ENCODE measurements around the gene EPHA4.

Gene EPHA4

DNA sequence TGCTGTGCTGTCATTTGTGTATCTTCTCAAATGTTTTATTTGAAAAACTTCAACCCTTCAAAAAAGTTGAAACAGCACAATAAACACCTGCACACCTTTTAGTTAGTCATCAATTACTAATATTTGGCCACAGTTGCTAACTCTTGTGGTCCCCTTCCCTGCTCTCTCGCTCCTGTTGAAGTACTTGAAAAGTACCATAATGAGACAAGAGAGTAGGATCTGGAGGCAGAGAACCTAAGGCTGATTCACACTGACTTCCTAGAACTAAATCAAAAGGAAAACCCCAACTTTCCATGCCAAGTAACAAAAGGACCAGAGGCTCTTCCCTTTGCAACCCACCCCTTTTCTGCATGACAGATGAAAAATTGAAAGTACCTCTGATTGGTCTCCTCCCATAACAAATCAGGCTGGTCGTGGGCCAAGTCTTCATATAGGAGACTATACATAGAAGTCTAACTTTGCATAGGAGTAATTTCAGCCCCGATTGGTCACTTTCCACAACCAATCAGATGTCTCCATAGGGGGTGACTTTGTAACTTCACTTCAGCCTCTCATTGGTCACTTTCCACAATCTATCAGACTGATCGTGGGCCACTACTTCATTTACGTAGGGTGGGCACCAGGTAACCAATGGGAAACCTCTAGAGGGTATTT, 179.7 kb downstream of the EPHA4 start:
- in situ Hi-C loops (cut with MboI; ENCODE audit: low pct_unique_long_range_greater_than_20kb, low sequenced_read_pairs, unreplicated experiment): no loop called here
- DNase-seq (ENCODE audit: low spot score): no peak
- TF ChIP-seq, protein P1, sequence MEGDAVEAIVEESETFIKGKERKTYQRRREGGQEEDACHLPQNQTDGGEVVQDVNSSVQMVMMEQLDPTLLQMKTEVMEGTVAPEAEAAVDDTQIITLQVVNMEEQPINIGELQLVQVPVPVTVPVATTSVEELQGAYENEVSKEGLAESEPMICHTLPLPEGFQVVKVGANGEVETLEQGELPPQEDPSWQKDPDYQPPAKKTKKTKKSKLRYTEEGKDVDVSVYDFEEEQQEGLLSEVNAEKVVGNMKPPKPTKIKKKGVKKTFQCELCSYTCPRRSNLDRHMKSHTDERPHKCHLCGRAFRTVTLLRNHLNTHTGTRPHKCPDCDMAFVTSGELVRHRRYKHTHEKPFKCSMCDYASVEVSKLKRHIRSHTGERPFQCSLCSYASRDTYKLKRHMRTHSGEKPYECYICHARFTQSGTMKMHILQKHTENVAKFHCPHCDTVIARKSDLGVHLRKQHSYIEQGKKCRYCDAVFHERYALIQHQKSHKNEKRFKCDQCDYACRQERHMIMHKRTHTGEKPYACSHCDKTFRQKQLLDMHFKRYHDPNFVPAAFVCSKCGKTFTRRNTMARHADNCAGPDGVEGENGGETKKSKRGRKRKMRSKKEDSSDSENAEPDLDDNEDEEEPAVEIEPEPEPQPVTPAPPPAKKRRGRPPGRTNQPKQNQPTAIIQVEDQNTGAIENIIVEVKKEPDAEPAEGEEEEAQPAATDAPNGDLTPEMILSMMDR (IDR thresholded peaks at IDR 0.05; ENCODE audit: extremely low read depth, insufficient read depth, missing control alignments): no peak

DNA sequence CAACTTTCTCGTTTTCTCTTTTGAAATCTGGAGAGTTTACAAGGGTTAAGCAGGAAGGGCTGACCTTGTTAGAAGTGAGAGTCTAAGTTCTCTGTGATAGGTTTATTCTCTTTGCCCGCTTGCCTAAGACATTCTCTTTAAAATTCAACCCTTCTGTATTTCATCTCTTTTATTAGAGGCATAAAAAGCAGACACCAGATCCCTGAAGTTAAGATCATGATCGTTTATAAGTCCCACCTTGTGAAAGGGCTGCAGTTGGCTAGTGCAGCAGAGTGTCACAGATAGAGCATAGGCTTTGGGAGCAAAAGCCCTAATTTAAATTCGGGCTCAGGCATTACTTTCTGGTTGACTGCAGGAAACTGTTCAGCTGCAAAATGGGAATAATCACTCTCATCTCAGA, 181.2 kb downstream of the EPHA4 start:
- DNase-seq (ENCODE audit: low spot score): no peak
- TF ChIP-seq, protein P1 (IDR thresholded peaks at IDR 0.05; ENCODE audit: extremely low read depth, insufficient read depth, missing control alignments): no peak
- in situ Hi-C loops (cut with MboI; ENCODE audit: low pct_unique_long_range_greater_than_20kb, low sequenced_read_pairs, unreplicated experiment): no loop called here

DNA sequence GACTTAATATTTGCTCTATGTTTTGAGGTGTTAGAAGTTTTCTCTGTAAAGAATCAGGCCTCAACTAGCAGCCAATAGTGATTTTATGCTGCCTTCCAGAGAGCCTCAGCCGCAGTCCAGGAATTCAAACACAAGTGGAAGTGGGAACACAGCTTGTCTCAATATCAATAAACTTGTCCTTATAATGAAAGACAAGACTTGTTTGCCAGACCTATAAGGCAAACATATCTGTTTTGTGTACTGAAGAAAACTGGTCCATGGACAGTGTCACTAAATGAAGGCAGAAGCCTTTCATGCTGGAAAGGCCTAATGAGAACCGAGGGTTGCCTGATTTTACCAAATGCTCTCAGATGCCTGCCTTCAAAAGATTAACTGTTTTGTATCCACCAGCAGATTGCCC, 182.2 kb downstream of the EPHA4 start:
- TF ChIP-seq, protein P1 (IDR thresholded peaks at IDR 0.05; ENCODE audit: extremely low read depth, insufficient read depth, missing control alignments): no peak
- DNase-seq (ENCODE audit: low spot score): no peak
- in situ Hi-C loops (cut with MboI; ENCODE audit: low pct_unique_long_range_greater_than_20kb, low sequenced_read_pairs, unreplicated experiment): no loop called here

DNA sequence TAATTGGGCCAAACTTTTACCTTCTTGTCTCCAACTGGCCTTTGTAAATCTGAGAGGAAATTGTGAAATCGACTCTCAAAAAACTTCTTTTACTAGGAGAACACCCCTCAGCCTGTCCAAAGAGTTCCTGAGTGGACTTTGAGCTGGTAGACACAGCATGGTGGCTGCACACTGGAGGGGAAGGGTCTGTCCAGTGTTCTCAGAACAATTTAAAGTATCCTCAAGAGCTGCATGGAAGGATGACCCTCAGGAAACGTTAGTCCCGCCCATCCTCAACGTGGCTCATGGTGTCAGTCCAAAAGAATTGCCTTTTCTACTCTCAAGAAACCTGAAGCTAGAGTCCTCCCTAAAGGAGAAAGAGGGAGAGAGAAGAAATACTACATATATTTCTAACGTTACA, 182.7 kb downstream of the EPHA4 start:
- no peak for DNase-seq (ENCODE audit: low spot score)
- TF ChIP-seq, protein P1 (IDR thresholded peaks at IDR 0.05; ENCODE audit: extremely low read depth, insufficient read depth, missing control alignments): no peak
- in situ Hi-C loops (cut with MboI; ENCODE audit: low pct_unique_long_range_greater_than_20kb, low sequenced_read_pairs, unreplicated experiment): no loop called here

DNA sequence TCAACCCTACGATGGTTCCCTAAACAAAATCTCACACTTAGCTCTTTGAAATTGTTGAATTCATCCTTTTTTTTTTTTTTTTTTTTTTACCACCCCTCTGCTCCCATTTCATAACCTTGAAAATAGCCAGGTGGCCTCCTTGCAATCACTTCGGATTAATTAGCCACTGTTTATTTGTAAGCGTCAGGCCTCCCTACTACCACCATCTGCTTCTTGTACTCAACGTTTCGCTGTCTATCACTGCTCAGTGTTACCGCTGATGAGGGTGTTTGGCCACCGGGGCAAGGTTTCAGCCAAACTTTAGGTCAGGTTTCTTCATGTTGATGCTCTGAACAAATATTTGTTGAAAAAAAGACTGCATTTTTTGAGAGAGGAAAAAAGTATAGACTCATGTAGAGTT, 183.2 kb downstream of the EPHA4 start:
- in situ Hi-C loops (cut with MboI; ENCODE audit: low pct_unique_long_range_greater_than_20kb, low sequenced_read_pairs, unreplicated experiment): no loop called here
- DNase-seq (ENCODE audit: low spot score): no peak
- TF ChIP-seq, protein P1 (IDR thresholded peaks at IDR 0.05; ENCODE audit: extremely low read depth, insufficient read depth, missing control alignments): no peak

DNA sequence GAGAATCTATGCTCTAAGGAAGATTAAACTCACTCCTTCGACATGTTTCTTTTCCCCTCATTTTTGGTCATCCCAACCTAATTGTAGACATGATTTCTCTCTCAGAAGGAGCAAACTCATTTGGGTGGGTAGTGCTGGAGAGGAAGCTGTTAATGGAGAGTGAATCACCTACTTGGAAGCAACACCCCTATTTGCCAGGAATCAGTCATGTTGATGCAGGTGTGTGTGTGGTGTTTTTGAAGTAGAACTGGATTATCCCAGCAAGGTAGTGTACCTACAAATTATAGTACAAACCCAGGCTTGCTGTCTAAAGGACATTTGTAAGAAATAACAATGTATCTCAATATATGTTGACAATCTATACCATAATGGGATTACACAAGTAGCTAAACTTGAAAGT, 186.4 kb downstream of the EPHA4 start:
- DNase-seq (ENCODE audit: low spot score): no peak
- TF ChIP-seq, protein P1 (IDR thresholded peaks at IDR 0.05; ENCODE audit: extremely low read depth, insufficient read depth, missing control alignments): no peak
- in situ Hi-C loops (cut with MboI; ENCODE audit: low pct_unique_long_range_greater_than_20kb, low sequenced_read_pairs, unreplicated experiment): no loop called here

Data from GM13977 (cell line).